ENCODE results near the gene S1PR3. TPM values are rescaled to one million over a fixed set of nuclear protein-coding genes. Genes with fewer than 3 reads are reported as not detected.

The S1PR3 gene
- total and polyA plus RNA-seq, 3 donors from 2014 or later, result 4.5 to 7.2 (median 7.0) TPM

DNA sequence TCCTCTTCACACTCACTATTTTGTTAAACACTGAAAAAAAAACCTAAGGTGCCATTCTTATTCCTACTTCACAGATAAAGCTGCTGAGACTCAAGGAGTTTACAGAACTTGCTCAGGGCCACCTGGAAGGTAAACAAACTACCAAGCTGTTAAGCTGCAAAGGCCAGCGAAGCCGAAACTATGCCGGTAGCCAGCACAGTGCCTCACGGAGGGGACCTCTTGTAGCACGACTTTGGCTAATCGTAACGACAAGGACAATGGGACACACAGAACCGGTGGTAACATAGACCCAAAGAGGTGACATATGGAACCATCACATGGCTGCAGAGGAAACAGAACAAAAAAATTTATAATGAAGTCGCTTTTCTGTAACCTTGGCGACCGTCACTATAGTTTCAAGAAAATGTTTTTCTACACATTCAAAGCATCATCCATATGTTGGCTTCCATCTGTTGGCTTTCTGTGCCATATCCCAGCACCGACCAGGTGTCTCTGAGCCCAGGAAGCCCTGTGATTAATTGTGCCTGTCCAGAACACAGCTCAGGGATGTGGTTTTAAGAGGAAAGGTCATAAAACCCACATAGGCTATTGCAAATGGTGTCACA lies 60.3 kb downstream of the S1PR3 start:
- no peaks in the 10 kb centered on the region for H3K36me3 ChIP-seq (ENCODE audit: low read depth, missing control alignments)
- H3K27ac ChIP-seq, result no peak overlapping the region
- H3K9me3 ChIP-seq, result no peaks in the 10 kb centered on the region
- intact Hi-C loops (cut with DNase I; ENCODE audit: low total_unique reads), result no loop called here
- H3K4me1 ChIP-seq, result peaks cover 6% of the 10 kb centered on the region
- no peak overlapping the region for H3K4me3 ChIP-seq
- WGBS, 2 donors, result 86 to 87% methylated on average over 12 of the region's 12 CpGs
- H3K27me3 ChIP-seq, result no peaks in the 10 kb centered on the region
- TF ChIP-seq, protein P1, sequence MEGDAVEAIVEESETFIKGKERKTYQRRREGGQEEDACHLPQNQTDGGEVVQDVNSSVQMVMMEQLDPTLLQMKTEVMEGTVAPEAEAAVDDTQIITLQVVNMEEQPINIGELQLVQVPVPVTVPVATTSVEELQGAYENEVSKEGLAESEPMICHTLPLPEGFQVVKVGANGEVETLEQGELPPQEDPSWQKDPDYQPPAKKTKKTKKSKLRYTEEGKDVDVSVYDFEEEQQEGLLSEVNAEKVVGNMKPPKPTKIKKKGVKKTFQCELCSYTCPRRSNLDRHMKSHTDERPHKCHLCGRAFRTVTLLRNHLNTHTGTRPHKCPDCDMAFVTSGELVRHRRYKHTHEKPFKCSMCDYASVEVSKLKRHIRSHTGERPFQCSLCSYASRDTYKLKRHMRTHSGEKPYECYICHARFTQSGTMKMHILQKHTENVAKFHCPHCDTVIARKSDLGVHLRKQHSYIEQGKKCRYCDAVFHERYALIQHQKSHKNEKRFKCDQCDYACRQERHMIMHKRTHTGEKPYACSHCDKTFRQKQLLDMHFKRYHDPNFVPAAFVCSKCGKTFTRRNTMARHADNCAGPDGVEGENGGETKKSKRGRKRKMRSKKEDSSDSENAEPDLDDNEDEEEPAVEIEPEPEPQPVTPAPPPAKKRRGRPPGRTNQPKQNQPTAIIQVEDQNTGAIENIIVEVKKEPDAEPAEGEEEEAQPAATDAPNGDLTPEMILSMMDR (IDR thresholded peaks at IDR 0.05), result no peak
- TF ChIP-seq POLR2A (IDR thresholded peaks at IDR 0.05), result no peak
- no peak for DNase-seq

DNA sequence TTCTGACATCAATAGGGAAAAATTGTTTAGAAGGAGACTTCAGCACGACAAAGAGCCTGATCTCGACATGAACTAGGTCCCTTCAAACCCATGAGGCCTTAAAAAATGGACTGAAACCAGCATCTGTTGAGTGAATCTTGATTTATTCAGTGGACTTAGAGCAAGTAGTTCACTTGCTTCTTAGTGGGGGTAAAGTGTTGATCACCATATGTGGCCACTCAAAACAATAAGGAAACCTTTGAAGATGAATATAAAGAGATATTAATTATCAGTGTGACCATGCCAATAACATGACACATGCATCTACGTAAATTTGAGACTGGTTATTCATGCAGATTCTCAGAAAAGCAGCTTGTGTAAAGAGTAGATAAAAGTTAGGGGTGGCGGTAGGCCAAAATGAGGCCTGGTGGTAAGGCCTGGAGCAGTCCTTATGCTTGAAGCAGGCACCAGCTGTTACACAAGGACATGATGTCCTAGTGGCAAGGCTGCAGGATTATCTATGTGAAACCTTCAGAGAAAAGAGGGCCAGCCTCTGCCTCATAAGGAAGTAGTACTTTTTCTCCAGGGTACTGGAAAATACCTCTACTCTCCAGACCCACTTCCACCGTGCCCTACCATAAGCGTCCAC lies 61.3 kb downstream of the S1PR3 start:
- 57 to 65% methylated on average over 6 of the region's 6 CpGs for WGBS, 2 donors
- Histone ChIP-seq H3K4me1 (peaks cover 6% of the 10 kb centered on the region), H3K36me3 (ENCODE audit: low read depth, missing control alignments) (no peaks in the 10 kb centered on the region), H3K4me3 (no peak overlapping the region), H3K27ac (no peak overlapping the region), H3K27me3 (no peaks in the 10 kb centered on the region), H3K9me3 (no peaks in the 10 kb centered on the region)
- peak; percentile 49 for DNase-seq
- intact Hi-C loops (cut with DNase I; ENCODE audit: low total_unique reads), result no loop called here
- TF ChIP-seq POLR2A (IDR thresholded peaks at IDR 0.05), result no peak
- TF ChIP-seq, protein P1 (IDR thresholded peaks at IDR 0.05), result no peak

DNA sequence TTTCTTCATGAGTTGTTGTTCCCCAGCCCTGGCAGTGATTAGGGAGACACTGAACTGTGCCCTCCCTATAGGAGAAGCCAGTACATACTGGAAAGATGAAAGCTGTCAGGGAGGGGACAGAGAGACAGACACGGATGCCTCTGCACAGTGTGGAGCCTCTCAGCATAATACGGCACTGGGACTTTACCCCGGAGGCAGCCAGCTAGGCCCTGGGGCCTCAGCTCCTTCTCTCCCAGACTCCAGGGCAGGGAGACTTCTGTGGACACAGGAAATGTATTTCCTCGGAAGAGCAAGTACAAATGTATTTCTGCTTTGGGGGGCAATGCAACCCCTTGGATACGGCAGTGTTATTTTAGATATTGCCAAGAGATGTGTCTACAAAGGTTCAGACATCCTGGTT lies 62.0 kb downstream of the S1PR3 start:
- TF ChIP-seq, protein P1 (IDR thresholded peaks at IDR 0.05), result no peak
- no peak for TF ChIP-seq POLR2A (IDR thresholded peaks at IDR 0.05)
- intact Hi-C loops (cut with DNase I; ENCODE audit: low total_unique reads), result no loop called here
- 88 to 90% methylated on average over 3 to 5 of the region's 5 CpGs for WGBS, 2 donors
- peaks cover 6% of the 10 kb centered on the region for H3K4me1 ChIP-seq
- no peaks in the 10 kb centered on the region for H3K27me3 ChIP-seq
- no peaks in the 10 kb centered on the region for H3K9me3 ChIP-seq
- no peak overlapping the region for H3K4me3 ChIP-seq
- no peak overlapping the region for H3K27ac ChIP-seq
- no peaks in the 10 kb centered on the region for H3K36me3 ChIP-seq (ENCODE audit: low read depth, missing control alignments)
- no peak for DNase-seq

Other genes starting within 250 kb of the S1PR3 start
- gene SHC3, start 187.3 kb downstream of the S1PR3 start, total RNA-seq, result under 1 TPM; 0.37 to 0.87 TPM
- gene SHC3, start 187.3 kb downstream of the S1PR3 start, polyA plus RNA-seq (ENCODE audit: insufficient read depth, low read depth, low replicate concordance), result 0.82 TPM

Data from testis (tissue), 3 donors.